Measurements from ENCODE around the gene CNTNAP2.

CNTNAP2 gene

GRCh38 chr7:147861945-147862344 is 1745.3 kb downstream of the CNTNAP2 start:
- Histone ChIP-seq H2AFZ (ENCODE audit: insufficient read depth, low read length, poor library complexity) (no peak overlapping the region), H3K4ac (ENCODE audit: low read depth, low read length) (no peak overlapping the region), H3K4me2 (ENCODE audit: low read length) (no peak overlapping the region), H3K23ac (ENCODE audit: low read length) (no peak overlapping the region), H3K79me1 (ENCODE audit: low read length) (no peaks in the 10 kb centered on the region), H3K4me1 (ENCODE audit: control insufficient read depth in 1 of 2, insufficient read depth in 2 of 2, low read length in 2 of 2) (no peaks in the 10 kb centered on the region), H3K9me3 (ENCODE audit: insufficient read depth, low read depth, low read length) (no peaks in the 10 kb centered on the region), H2BK120ac (ENCODE audit: insufficient read depth, low read length, poor library complexity) (no peak overlapping the region), H3K27ac (ENCODE audit: low read depth, low read length) (no peak overlapping the region), H3K27me3 (ENCODE audit: insufficient read depth, low read length) (no peaks in the 10 kb centered on the region), H3K36me3 (ENCODE audit: control insufficient read depth in 1 of 2, insufficient read depth in 2 of 2, low read length in 2 of 2) (no peaks in the 10 kb centered on the region), H2BK12ac (ENCODE audit: low read length) (no peak overlapping the region), H4K8ac (ENCODE audit: low read depth, low read length) (no peak overlapping the region), H2BK5ac (ENCODE audit: low read depth, low read length, poor library complexity) (no peak overlapping the region), H3K79me2 (ENCODE audit: control insufficient read depth, insufficient read depth, low read length, poor library complexity) (no peaks in the 10 kb centered on the region), H4K91ac (ENCODE audit: low read depth, low read length) (no peak overlapping the region), H3K14ac (ENCODE audit: low read length) (no peak overlapping the region), H2AK5ac (ENCODE audit: low read length) (no peak overlapping the region), H4K12ac (ENCODE audit: low read depth, low read length) (no peak overlapping the region), H3K9ac (ENCODE audit: low read length) (no peak overlapping the region), H3K18ac (ENCODE audit: low read length) (no peak overlapping the region), H3K4me3 (ENCODE audit: low read depth, low read length) (no peak overlapping the region)
- no CpG with 5 or more reads among the region's 6 CpGs for WGBS (ENCODE audit: extremely low coverage, insufficient coverage, insufficient read length)
- DNase-seq = no peak

GRCh38 chr7:147869456-147869855 is 1752.9 kb downstream of the CNTNAP2 start:
- Histone ChIP-seq H3K4me3 (ENCODE audit: low read depth, low read length) (no peak overlapping the region), H4K12ac (ENCODE audit: low read depth, low read length) (no peak overlapping the region), H3K27me3 (ENCODE audit: insufficient read depth, low read length) (no peaks in the 10 kb centered on the region), H3K79me2 (ENCODE audit: control insufficient read depth, insufficient read depth, low read length, poor library complexity) (no peaks in the 10 kb centered on the region), H3K14ac (ENCODE audit: low read length) (no peak overlapping the region), H2BK5ac (ENCODE audit: low read depth, low read length, poor library complexity) (no peak overlapping the region), H3K4ac (ENCODE audit: low read depth, low read length) (no peak overlapping the region), H4K91ac (ENCODE audit: low read depth, low read length) (no peak overlapping the region), H2AK5ac (ENCODE audit: low read length) (no peak overlapping the region), H3K4me1 (ENCODE audit: control insufficient read depth in 1 of 2, insufficient read depth in 2 of 2, low read length in 2 of 2) (no peaks in the 10 kb centered on the region), H2BK12ac (ENCODE audit: low read length) (no peak overlapping the region), H3K18ac (ENCODE audit: low read length) (no peak overlapping the region), H3K79me1 (ENCODE audit: low read length) (no peaks in the 10 kb centered on the region), H3K4me2 (ENCODE audit: low read length) (no peak overlapping the region), H3K9me3 (ENCODE audit: insufficient read depth, low read depth, low read length) (no peaks in the 10 kb centered on the region), H3K23ac (ENCODE audit: low read length) (no peak overlapping the region), H4K8ac (ENCODE audit: low read depth, low read length) (no peak overlapping the region), H3K36me3 (ENCODE audit: control insufficient read depth in 1 of 2, insufficient read depth in 2 of 2, low read length in 2 of 2) (no peaks in the 10 kb centered on the region), H3K9ac (ENCODE audit: low read length) (no peak overlapping the region), H2AFZ (ENCODE audit: insufficient read depth, low read length, poor library complexity) (no peak overlapping the region), H3K27ac (ENCODE audit: low read depth, low read length) (no peak overlapping the region), H2BK120ac (ENCODE audit: insufficient read depth, low read length, poor library complexity) (no peak overlapping the region)
- DNase-seq = no peak
- no CpG with 5 or more reads among the region's 2 CpGs for WGBS (ENCODE audit: extremely low coverage, insufficient coverage, insufficient read length)

GRCh38 chr7:147878912-147879661 is 1762.5 kb downstream of the CNTNAP2 start:
- Histone ChIP-seq H3K9me3 (ENCODE audit: insufficient read depth, low read depth, low read length) (no peaks in the 10 kb centered on the region), H3K4me1 (ENCODE audit: control insufficient read depth in 1 of 2, insufficient read depth in 2 of 2, low read length in 2 of 2) (no peaks in the 10 kb centered on the region), H3K9ac (ENCODE audit: low read length) (no peak overlapping the region), H2AK5ac (ENCODE audit: low read length) (no peak overlapping the region), H3K4me3 (ENCODE audit: low read depth, low read length) (no peak overlapping the region), H2BK5ac (ENCODE audit: low read depth, low read length, poor library complexity) (no peak overlapping the region), H3K23ac (ENCODE audit: low read length) (no peak overlapping the region), H3K36me3 (ENCODE audit: control insufficient read depth in 1 of 2, insufficient read depth in 2 of 2, low read length in 2 of 2) (no peaks in the 10 kb centered on the region), H4K91ac (ENCODE audit: low read depth, low read length) (no peak overlapping the region), H3K79me1 (ENCODE audit: low read length) (no peaks in the 10 kb centered on the region), H2BK12ac (ENCODE audit: low read length) (no peak overlapping the region), H3K79me2 (ENCODE audit: control insufficient read depth, insufficient read depth, low read length, poor library complexity) (no peaks in the 10 kb centered on the region), H3K4ac (ENCODE audit: low read depth, low read length) (no peak overlapping the region), H2BK120ac (ENCODE audit: insufficient read depth, low read length, poor library complexity) (no peak overlapping the region), H3K27ac (ENCODE audit: low read depth, low read length) (no peak overlapping the region), H2AFZ (ENCODE audit: insufficient read depth, low read length, poor library complexity) (no peak overlapping the region), H3K18ac (ENCODE audit: low read length) (no peak overlapping the region), H3K27me3 (ENCODE audit: insufficient read depth, low read length) (no peaks in the 10 kb centered on the region), H4K8ac (ENCODE audit: low read depth, low read length) (no peak overlapping the region), H3K4me2 (ENCODE audit: low read length) (no peak overlapping the region), H3K14ac (ENCODE audit: low read length) (no peak overlapping the region), H4K12ac (ENCODE audit: low read depth, low read length) (no peak overlapping the region)
- DNase-seq = no peak
- no CpG with 5 or more reads among the region's 9 CpGs for WGBS (ENCODE audit: extremely low coverage, insufficient coverage, insufficient read length)

GRCh38 chr7:147885869-147886268 is 1769.3 kb downstream of the CNTNAP2 start:
- no peaks in the 10 kb centered on the region for H3K4me1 ChIP-seq (ENCODE audit: control insufficient read depth in 1 of 2, insufficient read depth in 2 of 2, low read length in 2 of 2)
- no peak overlapping the region for H4K12ac ChIP-seq (ENCODE audit: low read depth, low read length)
- H3K4ac ChIP-seq (ENCODE audit: low read depth, low read length) = no peak overlapping the region
- no peaks in the 10 kb centered on the region for H3K79me1 ChIP-seq (ENCODE audit: low read length)
- H3K14ac ChIP-seq (ENCODE audit: low read length) = no peak overlapping the region
- WGBS (ENCODE audit: extremely low coverage, insufficient coverage, insufficient read length) = no CpG with 5 or more reads among the region's 5 CpGs
- H4K8ac ChIP-seq (ENCODE audit: low read depth, low read length) = no peak overlapping the region
- no peak overlapping the region for H4K91ac ChIP-seq (ENCODE audit: low read depth, low read length)
- no peak overlapping the region for H3K4me3 ChIP-seq (ENCODE audit: low read depth, low read length)
- no peaks in the 10 kb centered on the region for H3K9me3 ChIP-seq (ENCODE audit: insufficient read depth, low read depth, low read length)
- H3K18ac ChIP-seq (ENCODE audit: low read length) = no peak overlapping the region
- no peak overlapping the region for H2BK120ac ChIP-seq (ENCODE audit: insufficient read depth, low read length, poor library complexity)
- no peak overlapping the region for H3K4me2 ChIP-seq (ENCODE audit: low read length)
- H3K27me3 ChIP-seq (ENCODE audit: insufficient read depth, low read length) = no peaks in the 10 kb centered on the region
- no peak overlapping the region for H2BK12ac ChIP-seq (ENCODE audit: low read length)
- no peak overlapping the region for H2AK5ac ChIP-seq (ENCODE audit: low read length)
- H3K23ac ChIP-seq (ENCODE audit: low read length) = no peak overlapping the region
- no peak overlapping the region for H3K27ac ChIP-seq (ENCODE audit: low read depth, low read length)
- DNase-seq = no peak
- no peaks in the 10 kb centered on the region for H3K36me3 ChIP-seq (ENCODE audit: control insufficient read depth in 1 of 2, insufficient read depth in 2 of 2, low read length in 2 of 2)
- H3K9ac ChIP-seq (ENCODE audit: low read length) = no peak overlapping the region
- no peak overlapping the region for H2BK5ac ChIP-seq (ENCODE audit: low read depth, low read length, poor library complexity)
- H2AFZ ChIP-seq (ENCODE audit: insufficient read depth, low read length, poor library complexity) = no peak overlapping the region
- no peaks in the 10 kb centered on the region for H3K79me2 ChIP-seq (ENCODE audit: control insufficient read depth, insufficient read depth, low read length, poor library complexity)
